ENCODE data around the gene MAP2K6.
"Not testable (repeated sequence)": the region's sequence is repeated elsewhere in the genome, so short reads cannot be mapped to it uniquely, and the experiment has no call there.

MAP2K6 gene

DNA sequence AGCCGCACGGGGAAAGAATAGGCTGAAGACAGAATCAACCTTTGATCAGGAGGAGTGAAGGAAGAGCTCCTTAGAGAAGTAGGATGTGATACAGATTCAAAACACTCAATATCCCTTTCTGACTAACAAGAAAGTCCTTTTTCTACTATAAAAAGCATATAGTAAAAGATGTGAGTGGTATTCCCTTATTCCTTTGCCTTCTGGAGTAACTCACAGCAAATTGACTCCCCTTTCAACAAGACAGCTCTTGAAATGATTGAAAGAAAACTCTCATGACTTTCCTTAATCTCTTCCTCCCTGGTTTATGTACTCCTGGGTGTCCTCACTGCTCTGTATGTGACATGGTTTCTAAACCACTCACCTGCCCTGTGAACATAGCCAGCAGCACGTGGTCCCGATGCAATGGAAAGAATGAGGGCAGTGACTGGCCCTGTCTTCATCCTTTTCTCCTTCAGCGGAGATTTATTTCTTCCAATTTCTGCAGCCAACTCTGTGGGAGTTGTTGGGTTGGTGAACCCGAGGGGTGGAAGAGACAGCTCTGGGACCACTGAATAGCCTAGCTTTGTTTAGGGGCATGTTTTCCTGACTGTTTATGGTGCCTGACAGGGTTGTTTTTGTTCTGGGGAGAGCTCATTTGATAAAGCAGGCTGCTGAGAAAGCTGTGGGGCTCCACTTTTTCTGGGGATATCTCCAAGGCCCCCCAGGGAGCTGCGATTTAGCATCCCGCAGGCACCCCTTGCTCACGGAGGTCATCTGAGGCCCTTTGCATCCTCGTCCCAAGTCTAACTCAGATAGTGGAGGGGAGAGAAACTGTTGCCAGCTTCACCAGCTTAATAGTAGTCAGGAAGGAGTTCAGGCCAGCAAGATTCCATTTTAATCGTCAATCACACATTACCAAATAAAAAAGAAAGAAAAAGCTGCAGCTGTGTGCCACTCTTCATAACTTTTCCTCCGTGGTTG is 46.7 kb downstream of the MAP2K6 start:
- no peak for DNase-seq

DNA sequence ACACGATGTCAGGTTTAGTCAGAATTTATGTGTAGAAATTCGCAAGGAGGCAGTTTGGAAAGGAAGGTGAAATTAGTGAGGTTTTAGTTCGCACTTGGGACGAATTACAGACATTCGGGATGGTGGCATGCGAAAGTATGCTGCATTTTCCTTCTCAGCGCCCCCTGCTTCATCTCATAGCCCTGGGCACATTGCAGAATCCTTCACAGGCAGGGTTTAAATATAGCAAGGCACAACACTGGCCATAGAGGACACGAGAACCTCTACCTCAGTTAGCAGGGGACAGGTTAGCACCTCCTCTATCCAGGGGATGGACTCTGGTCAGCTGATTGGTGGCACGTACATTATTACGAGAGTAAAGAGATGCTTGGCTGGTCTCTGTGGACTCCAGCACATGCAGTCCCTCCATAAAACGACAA is 47.5 kb downstream of the MAP2K6 start:
- DNase-seq = no peak

DNA sequence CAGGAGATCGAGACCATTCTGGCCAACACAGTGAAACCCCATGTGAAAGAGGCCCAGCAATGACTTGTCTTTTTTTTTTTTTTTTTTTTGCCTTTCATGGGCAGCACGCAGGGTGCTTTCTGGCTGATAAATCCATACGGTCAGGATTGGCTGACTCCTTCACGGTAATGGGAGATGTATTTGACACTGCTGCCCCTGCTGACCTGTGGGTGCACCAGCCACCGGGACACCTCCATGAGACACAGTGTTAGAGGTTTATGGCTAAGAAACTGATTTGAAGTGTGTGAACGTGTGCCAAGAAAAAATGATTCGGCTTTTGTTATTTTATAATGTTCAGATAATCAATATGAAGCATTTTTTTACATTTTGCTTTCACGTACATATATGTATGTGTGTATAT is 48.4 kb downstream of the MAP2K6 start:
- no peak for DNase-seq

DNA sequence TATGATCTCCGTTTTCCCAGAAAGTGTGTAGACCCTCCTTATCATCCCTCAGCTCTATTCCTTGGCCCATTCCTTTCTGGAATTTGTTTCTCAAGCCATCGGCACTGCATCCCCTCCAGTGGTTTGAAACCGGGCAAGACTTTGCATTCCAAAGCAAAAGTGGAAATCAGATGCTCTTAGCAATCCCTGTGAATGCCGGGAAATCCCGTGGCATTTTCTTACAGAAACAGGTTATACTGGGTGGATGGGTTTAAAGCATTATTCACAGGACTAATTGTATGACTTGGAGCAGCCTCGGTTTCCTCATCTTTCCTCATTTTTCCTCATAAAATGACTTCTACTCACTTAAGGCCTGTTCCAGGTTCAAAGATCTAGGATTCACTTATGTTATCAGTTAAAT is 52.0 kb downstream of the MAP2K6 start:
- no peak for DNase-seq

DNA sequence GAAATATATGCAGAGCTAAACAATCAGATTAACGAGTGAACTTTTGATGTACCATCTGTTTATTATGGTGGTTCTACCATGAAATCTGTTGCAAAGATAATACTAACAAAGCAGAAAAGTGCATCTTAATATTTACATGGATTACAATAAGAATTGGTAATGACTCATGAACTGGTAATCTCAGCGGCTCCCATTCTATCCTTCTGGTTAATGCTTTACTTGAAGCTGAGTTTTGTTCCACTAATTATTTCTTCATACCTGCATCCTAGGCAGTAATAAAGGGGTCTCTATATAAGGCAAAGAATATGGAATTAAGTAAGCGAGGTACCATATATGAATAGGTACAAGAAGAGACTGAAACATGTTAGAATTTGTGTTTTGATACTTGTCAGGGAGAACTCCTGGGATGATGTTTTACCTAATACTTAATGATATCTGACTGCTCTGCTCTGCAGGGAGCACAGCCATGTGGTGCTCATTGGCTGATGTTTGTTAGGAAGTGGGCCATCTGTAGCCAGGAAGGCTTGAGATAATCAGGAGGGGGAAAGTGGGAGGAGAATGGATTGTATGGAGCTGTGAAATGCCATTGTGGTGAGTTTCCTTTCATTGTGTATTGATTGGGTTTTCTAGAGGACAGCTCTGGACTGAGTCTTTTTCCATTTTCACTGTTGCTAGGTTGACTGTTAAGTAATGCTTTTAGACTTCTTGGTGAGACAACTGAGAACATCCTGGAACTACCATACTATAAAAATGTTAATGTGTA is 52.6 kb downstream of the MAP2K6 start:
- no peak for DNase-seq

DNA sequence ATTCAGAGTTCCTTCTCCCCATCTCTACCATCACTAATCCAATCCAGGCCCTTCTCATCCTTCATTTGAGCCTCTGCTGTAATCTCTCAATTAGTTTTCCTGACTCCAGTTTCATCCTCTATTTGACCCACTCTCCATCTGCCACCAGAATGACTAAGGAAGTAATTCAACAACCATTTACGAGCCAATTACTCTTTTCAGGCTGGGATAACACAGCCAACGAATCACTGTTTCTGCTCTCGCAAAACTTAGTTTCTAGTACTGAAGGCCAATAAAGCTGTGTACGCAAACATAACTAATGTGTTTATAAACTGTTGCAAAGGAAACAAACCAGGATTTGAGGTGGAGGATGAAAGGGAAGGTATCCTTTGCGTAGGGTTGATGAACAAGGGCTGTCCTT is 53.7 kb downstream of the MAP2K6 start:
- DNase-seq = no peak

DNA sequence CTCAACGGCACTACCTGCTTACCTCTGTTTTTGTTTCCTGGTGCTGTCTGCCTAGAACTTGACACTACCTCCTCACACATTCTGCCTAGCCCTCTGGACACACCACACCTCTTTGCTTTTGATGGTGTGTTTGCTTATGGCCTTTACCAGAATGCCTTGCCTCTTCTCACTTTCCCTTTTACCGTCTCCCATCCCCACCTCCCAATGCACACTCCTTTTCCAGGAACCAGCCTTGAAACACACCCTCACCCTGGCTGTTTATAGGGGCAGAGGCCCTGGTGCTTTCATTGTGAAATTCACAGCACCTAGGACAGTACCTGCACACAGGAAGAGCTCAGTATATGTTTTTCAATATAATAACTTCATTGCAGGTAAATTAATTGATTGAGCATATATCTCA is 56.2 kb downstream of the MAP2K6 start:
- no peak for DNase-seq

DNA sequence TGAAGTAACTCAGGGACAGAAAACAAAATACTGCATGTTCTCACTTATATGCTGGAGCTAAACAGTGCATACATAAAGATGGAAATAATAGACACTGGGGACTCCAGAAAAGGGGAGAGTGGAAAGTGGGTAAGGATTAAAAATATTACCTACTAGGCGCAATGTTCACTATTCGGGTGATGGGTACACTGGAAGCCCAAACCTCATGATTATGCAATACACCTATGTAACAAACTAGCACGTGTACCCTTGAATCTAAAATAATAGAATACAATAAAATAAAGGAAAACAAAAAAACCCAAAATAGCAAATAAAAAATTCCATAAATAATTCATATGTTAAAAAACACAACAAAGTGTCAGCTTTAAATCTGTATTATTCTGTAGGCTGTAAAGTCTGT is 56.9 kb downstream of the MAP2K6 start:
- DNase-seq = no peak

DNA sequence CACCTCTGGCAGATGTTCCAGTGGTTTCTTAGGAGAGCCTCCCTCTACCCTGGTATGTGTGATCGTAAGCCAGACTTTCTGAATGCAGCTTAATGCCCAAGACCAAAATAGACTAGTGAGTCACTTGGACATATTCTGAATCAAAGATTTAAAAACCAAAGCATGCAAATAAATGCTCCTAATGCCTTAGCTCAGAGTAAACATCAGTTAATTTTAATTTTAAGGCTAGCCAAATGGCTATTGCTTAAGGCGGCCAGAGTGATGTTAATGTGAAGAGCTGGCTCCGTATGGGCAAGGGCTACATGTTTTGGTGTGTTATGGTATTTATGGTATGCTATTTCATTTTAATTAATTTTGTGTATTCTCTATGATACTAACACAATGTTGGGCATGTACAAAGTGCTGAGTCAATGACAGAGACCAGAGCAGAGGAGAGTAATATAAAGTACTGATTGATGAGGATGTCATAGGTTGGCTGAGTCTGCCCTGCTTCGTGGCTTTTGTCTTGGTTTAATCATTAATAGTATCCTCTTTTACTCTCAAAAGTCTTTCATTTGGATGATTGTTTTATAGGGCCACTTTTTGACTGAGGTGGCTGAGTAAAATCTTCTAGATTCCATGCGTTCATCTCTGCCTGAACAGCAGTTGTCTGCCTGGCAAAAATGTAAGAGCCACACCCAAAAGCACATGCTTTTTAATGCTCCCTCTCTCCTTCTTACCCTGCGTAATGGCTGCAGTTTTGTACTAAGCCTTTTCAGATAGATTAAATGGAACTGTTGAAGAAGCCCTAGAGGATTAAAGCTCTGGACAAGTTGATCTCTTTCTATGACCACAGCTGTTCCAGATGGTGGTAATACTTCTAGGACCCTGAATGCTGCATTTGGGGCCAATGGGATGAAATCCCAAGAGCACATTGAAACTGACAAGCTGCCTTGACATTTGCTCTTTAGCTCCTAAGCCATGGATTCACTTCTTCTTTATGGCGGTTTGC is 59.6 kb downstream of the MAP2K6 start:
- DNase-seq = no peak

DNA sequence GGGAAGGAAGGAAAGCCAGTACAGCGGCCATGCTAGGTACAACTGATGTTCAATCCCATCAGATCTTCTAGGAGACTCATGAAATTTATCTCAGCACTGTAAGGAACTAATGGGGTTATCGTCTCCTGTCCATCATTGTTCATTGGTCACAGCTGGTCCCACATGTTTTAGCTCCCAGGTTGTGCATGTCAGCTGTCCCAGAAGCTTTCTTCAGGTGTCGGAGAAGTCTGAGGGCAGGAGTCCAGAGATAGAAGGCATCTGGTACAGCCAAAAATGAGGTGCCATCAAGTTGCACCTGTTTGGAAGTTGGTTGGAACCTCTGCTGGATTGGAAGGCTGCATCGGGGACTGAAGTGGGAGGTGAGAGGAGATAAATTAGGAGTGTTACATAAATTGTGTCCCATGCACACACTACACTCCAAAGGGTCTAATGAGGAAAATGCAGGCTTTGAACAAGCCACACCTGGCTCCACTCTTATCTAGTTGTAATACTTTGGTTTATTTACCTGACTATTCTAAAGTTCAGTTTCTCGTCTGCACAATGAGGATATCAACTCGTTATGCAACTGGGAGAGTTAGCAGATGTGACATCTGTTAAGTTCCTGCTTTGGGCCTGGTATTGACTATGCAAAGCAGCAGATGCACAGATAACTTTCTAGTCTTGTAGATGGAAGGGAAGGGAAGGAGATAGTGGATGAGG is 62.9 kb downstream of the MAP2K6 start:
- DNase-seq = no peak

DNA sequence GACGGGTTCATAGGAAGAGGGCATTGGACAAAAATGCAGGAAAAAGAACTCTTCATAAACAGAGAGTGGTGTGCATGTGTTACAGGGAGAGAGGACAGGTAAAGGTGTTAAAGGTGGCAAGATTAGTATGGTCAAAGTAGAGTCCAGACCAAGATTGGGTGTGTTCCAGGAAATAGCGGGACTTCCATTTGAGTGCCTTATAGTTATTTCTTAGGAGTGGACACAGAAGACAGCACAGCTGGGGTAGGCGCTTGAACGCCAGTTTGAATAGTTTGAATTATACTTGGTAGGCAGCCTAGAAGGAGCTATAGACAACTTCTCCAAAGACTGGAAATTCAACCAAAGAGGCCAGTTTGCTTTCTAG is 63.4 kb downstream of the MAP2K6 start:
- DNase-seq = no peak

DNA sequence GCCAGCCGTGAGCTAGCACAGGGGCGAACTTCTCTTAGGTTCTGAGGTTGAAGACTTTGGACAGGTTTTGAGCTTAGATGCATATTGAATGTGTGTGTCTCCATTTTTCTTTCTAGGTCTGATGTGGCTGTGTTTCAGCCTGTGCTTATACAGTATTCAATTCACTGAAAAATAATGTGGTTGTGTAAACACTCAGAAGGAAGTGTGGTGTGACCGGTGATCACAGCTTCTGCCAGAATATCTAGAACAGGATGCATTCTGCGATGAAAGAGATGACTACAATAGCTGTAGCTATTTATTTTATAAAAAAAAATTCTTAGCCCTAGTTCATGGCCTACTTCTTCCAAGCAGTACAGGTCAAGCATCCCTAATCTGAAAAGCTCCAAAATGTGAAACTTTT is 64.4 kb downstream of the MAP2K6 start:
- no peak for DNase-seq

DNA sequence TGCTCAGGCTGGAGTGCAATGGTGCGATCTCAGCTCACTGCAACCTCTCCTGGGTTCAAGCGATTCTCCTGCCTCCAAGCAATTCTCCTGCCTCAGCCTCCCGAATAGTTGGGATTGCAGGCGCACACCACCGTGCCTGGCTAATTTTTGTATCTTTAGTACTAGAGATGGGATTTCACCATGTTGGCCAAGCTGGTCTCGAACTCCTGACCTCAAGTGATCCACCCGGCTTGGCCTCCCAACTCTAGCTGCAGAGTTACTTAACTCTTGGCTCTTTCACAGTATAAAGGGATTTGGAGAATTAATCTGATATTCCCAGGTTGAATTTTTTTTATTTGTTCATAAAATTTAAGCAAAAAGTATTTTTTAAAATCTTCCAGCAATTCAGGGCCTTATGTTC is 65.3 kb downstream of the MAP2K6 start:
- not testable (repeated sequence) for DNase-seq

DNA sequence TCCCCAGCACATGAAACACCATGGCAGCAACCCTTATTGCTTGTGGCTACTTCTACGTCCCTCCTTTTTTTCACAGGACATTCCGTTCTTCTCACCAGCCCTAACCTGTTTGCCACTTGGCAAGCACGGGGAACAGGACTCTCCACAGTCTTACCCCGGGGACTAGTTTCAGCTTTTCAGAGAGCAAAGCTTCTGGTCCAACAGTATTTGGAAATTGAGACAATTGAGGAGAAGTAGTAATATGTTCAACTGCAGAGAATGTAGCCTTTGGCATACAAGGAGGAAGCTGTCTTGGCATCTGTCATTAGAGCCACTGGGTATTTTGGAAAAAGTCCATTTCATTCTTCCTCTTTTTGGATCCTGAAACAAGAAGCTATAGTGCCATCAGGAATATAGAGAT is 65.7 kb downstream of the MAP2K6 start:
- DNase-seq = no peak

DNA sequence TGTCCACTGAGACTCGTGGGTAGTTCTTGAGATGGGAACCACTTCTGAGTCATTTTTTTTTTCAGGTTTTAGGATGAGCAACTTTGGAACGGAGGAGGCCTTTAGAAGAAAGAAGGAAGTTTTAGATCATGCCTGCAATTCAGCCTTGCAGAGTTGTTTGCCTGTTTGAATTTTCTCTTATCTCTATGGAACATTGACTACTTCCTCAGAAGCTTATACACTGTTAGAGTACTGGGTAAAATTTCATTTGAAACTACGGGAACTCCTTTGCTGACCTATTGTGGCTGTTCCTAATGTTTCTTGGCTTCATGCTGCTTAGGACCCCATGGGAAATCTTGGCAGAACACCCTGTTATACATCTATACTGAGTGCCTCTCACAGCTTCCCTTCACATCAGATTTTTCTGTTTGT is 70.8 kb downstream of the MAP2K6 start:
- no peak for DNase-seq

DNA sequence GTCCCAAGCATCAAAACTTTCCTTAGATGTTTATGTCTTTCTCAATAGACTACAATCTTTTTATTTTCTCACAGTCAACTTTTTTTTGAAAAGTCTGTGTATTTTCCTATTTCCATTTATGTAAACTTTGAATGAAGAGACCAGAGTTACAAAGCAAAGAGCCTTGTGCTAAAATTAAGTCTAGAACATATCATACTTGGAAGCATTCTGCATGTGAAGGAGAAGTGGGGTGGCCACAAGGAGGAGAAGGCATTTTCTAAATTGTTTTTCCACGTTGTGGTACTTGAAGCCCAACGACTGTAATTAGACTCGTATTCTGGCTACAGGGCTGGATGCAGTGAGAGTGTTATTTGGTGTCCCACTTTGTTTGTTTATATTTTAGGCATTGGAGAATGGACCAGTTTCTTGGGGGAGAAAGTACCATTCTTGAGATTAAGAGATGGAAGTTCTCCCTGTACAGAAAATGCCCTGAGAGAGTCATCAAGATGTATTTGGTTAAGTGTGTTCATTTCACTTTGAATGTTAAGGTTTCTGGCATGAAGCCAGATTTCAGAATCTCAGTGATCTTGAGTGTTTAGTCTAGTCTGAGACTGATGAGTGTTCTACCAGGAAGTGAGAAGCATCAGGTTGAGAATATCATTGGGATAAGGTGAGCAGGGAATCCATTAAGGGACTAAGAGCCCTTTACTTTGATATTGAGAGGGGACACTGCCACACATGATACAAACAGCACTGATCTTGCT is 71.6 kb downstream of the MAP2K6 start:
- no peak for DNase-seq

DNA sequence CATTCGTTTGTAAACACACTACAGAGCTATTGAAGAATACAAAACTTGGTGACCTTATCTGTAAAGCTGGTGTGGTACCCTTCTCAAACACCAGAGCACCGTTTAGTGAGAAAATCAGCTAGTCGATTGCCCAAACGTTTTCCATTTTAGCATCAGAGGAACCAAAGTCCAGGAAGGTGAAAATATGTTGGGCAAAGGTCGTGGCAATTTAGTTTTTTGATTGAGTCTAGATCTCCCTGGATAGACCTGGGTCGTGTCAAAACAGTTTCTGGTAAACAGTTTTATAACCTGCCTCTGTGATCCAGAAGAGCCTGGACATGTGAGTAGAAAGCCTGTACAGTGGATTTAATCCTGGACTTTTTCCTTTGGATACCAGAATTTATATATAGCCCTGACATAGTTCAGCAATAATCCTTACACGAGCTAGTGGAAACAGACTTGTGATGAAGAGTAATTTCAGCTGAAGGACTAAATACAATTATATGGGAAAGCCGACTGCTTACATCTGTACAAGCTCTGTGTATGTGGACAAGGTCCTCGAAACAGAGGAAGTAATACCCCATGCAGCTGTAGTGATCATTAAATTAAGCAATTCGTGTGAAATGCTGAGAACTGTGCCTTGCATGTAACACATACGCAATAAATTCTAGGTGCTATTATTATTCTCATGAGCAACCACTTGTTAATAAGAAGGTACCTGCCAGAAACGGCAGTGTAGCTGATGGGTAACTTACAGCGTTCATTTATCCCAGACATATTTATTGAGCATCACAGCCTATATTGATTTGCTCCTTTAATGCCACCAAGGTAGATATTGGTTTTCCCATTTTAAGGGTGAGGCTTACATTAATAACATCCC is 72.5 kb downstream of the MAP2K6 start:
- DNase-seq = no peak

DNA sequence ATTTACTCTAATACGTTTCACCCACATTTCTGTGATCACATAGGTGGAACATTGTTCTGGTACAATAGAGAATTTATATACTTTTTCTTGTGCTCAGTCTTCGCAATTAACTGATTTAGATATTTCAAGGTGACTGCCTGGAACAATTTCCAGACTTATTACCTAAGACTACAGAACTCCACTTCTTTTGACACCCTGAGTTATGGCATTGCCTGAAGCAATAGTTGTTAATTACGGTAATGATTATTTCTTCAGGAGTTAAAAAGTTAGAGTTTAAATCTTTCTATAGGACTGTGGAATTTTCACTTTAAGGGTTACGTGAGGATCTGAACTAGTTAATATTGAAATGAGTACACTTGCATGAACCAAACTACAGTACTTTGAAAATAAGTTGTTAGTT is 74.8 kb downstream of the MAP2K6 start:
- DNase-seq = no peak

DNA sequence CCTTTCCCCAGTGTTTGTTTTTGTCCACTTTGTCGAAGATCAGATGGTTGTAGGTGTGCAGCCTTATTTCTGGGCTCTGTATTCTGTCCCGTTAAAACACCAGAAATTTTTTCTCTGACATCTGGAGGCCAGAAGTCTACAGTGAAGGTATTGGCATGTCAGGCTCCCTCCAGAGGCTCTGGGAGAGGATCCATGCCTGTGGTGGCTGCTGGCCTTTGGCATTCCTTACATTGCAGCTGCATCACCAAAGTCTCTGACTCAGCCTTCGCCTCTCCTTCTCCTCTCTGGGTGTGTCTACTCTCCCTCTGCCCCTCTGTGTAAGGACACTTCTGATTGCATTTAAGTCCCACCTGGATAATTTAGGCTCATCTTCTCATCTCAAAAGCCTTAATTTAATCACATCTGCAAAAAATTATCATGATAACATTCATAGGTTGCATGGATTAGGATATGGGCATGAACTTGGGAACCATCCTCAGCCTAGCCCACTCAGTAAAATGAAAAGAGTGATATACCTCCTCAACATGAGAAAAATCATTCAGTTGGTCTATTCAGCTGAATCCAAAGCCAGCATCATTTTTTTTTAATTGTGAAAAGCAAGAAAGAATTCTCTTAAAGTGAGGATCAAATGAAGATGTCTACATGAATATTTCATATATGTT is 78.0 kb downstream of the MAP2K6 start:
- no peak for DNase-seq

DNA sequence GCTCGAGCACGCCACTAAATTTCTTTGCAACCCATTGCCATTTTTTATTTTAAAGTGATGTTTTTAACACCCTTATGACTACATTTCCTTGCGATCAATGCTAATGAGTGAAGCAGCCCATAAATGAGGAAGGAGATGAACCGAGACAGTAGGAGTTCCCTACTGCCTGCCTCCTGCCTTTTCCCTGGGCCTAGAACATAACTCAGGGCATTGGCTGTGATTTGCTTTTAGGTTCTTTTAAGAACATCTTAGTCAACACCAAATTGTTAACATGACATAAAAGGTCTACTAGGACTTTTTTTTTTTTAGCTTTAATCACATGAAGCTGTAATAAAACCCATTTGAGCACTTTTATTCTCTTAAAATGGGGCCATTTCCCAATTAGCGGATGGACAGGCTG is 81.3 kb downstream of the MAP2K6 start:
- no peak for DNase-seq
